Naive thymus-derived CD4-positive, alpha-beta T cell (primary cell): Measurements from ENCODE around the gene LGALS4. TPM values are rescaled to one million over a fixed set of nuclear protein-coding genes. Genes with fewer than 3 reads are reported as not detected.

ENCODE experiments used
- ATAC-seq: fragments of 150-1000 bp; cut with Tn5 transposase; 2 replicates; pipeline ENCODE4 v1.10.0; 2021; ENCODE audit warnings: mild to moderate bottlenecking, moderate library complexity
- CTCF ChIA-PET: fragments of 350-600 bp; sonication (Branson Sonifier 250); formaldehyde crosslinking; loops from one replicate; lab custom pipeline; 2021; ENCODE audit warnings: antibody characterized with exemption; lab: Charles Lee
- POLR2A ChIA-PET: fragments of 350-600 bp; sonication (Branson Sonifier 250); formaldehyde crosslinking; loops from one replicate; lab custom pipeline; 2021; ENCODE audit warnings: antibody characterized with exemption, inconsistent platforms; lab: Charles Lee
- DNase-seq, 9 donors: peaks; one replicate each; pipeline versions ENCODE4 v3.0.0 to v3.0.0-alpha.2; 2020 to 2022; ENCODE audit warnings: mixed read lengths in 1 of 9
- H3K27ac ChIP-seq: one replicate; pipeline ENCODE4 v1.7.0; 2013; ENCODE audit warnings: mild to moderate bottlenecking, low read depth, low read length, moderate library complexity
- H3K27me3 ChIP-seq, 2 donors: one replicate each; pipeline ENCODE4 v1.7.0; 2013; ENCODE audit warnings: low read length in 2 of 2, mild to moderate bottlenecking in 2 of 2, moderate library complexity in 2 of 2; ENCODE audit not compliant: control insufficient read depth in 2 of 2, insufficient read depth in 2 of 2
- H3K36me3 ChIP-seq, 3 experiments: 1 replicate in 2 of 3; 2 replicates in 1 of 3; pipeline ENCODE4 v1.7.0; 2013; ENCODE audit warnings: low read length in 3 of 3, mild to moderate bottlenecking in 3 of 3, moderate library complexity in 1 of 3; ENCODE audit not compliant: insufficient read depth in 3 of 3, control insufficient read depth in 2 of 3
- H3K4me1 ChIP-seq, 2 donors: one replicate each; pipeline ENCODE4 v1.7.0; 2013; ENCODE audit warnings: low read length in 2 of 2, mild to moderate bottlenecking in 2 of 2, moderate library complexity in 1 of 2; ENCODE audit not compliant: control insufficient read depth in 2 of 2, insufficient read depth in 2 of 2
- H3K4me3 ChIP-seq: 2 replicates; pipeline ENCODE4 v1.7.0; 2013; ENCODE audit warnings: mild to moderate bottlenecking, low read length
- H3K9me3 ChIP-seq, 3 experiments: 1 replicate in 2 of 3; 2 replicates in 1 of 3; pipeline ENCODE4 v1.7.0; 2013; ENCODE audit warnings: low read length in 3 of 3; ENCODE audit not compliant: control insufficient read depth in 2 of 3
- H3K27ac Mint-ChIP-seq, 9 donors: one replicate each; pipeline ENCODE4 v1.8.0; 2020 to 2022; ENCODE audit warnings: mixed read lengths in 9 of 9, mild to moderate bottlenecking in 8 of 9, moderate library complexity in 5 of 9, inconsistent platforms in 2 of 9
- H3K27me3 Mint-ChIP-seq, 5 donors: one replicate each; pipeline ENCODE4 v1.8.0; 2021 to 2022; ENCODE audit warnings: mixed read lengths in 5 of 5, mild to moderate bottlenecking in 1 of 5
- H3K36me3 Mint-ChIP-seq, 5 donors: one replicate each; pipeline ENCODE4 v1.8.0; 2020 to 2022; ENCODE audit warnings: mixed read lengths in 5 of 5, mild to moderate bottlenecking in 3 of 5, inconsistent platforms in 1 of 5
- H3K4me1 Mint-ChIP-seq, 7 donors: one replicate each; pipeline ENCODE4 v1.8.0; 2020 to 2022; ENCODE audit warnings: mixed read lengths in 7 of 7, mild to moderate bottlenecking in 3 of 7, inconsistent platforms in 1 of 7
- H3K4me3 Mint-ChIP-seq, 10 donors: one replicate each; pipeline ENCODE4 v1.8.0; 2020 to 2022; ENCODE audit warnings: mild to moderate bottlenecking in 10 of 10, mixed read lengths in 10 of 10, moderate library complexity in 6 of 10, inconsistent platforms in 2 of 10
- H3K9me3 Mint-ChIP-seq, 11 donors: one replicate each; pipeline ENCODE4 v1.8.0; 2020 to 2022; ENCODE audit warnings: mixed read lengths in 11 of 11, mild to moderate bottlenecking in 4 of 11, inconsistent platforms in 1 of 11, moderate library complexity in 1 of 11
- intact Hi-C, 2 donors: fragments of 100-400 bp; cut with micrococcal nuclease; formaldehyde crosslinking; loops; one replicate each; pipeline ENCODE4 v1.15.1; 2023
- polyA plus RNA-seq, 2 donors: library from polyadenylated mRNA; unstranded; fragments of 300-500 nt; fragmentation: Illumina TruSeq; gene quantifications; one replicate each; pipeline ENCODE4 v1.2.3, GENCODE V29; 2021
- total RNA-seq, 6 experiments: library from RNA in 5 of 6; stranded (reverse) in 5 of 6; gene quantifications; 1 replicate in 5 of 6; 2 replicates in 1 of 6; pipeline ENCODE4 v1.2.3 and lab custom pipeline; 2021 to 2026

Gene LGALS4
- total and polyA plus RNA-seq, 7 experiments from 2014 or later: 0.13 to 9.8 (median 5.0) TPM

DNA sequence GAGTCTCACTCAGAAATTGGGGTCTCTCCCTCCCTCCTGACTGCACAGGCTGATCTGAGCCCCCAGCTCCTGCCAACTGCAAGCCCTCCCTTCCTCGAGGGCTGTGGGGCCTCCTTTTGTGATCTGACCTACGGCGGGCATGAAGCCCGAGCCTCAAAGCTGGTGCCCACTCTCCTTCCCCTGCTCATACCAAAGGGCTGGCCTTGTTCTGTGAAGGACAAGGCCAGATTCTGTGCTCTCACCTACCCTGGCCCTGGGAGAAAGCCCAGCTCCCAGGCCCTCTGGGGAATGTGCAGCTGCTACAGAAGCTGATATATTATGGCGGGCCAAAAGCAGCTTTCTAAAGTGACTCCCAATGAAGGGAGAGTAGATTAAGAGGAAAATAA lies 27.8 kb upstream of the LGALS4 start:
- H3K4me3 ChIP-seq: no peak overlapping the region
- ATAC-seq: no peak
- peaks cover 43 to 65% (median 58%) of the 10 kb centered on the region in 7 donors for H3K4me1 Mint-ChIP-seq
- H3K27me3 ChIP-seq: no peaks in the 10 kb centered on the region
- no peak overlapping the region for H3K27ac ChIP-seq
- peak overlapping the region; percentile 27 to 99 (median 90) for H3K27ac Mint-ChIP-seq
- H3K4me3 Mint-ChIP-seq: peak overlapping the region in 6 of 10 donors; percentile 36 to 88 (median 68)
- peaks cover 37 to 47% of the 10 kb centered on the region in 2 donors for H3K4me1 ChIP-seq
- DNase-seq: no peak
- H3K9me3 Mint-ChIP-seq: peaks cover 0 to 17% (median 0%) of the 10 kb centered on the region in 11 donors
- no peaks in the 10 kb centered on the region for H3K9me3 ChIP-seq
- POLR2A ChIA-PET: interaction anchor here (0.8 to 2.8 kb wide), 7 partner anchors 9 to 222 kb away, joined by 3 to 29 read pairs (median 5); partner anchors contain the start of genes ECH1, EIF3K, HNRNPL and NFKBIB
- H3K27me3 Mint-ChIP-seq: no peaks in the 10 kb centered on the region
- peaks cover 71 to 93% (median 86%) of the 10 kb centered on the region in 3 experiments for H3K36me3 ChIP-seq
- intact Hi-C loops: no loop called here
- H3K36me3 Mint-ChIP-seq: peaks cover 7 to 65% (median 57%) of the 10 kb centered on the region in 5 donors
- CTCF ChIA-PET: interaction anchor here (0.6 to 1.1 kb wide), 2 partner anchors 9 to 71 kb away, joined by 3 read pairs; partner anchors contain the start of gene ECH1

- Histone ChIP-seq H3K27ac (no peak overlapping the region), H3K27me3 (no peaks in the 10 kb centered on the region), H3K4me3 (no peak overlapping the region), H3K9me3 (no peaks in the 10 kb centered on the region), H3K4me1 (peaks cover 37 to 43% of the 10 kb centered on the region in 2 donors), H3K36me3 (peaks cover 67 to 91% (median 80%) of the 10 kb centered on the region in 3 experiments)
- peaks cover 4 to 61% (median 55%) of the 10 kb centered on the region in 5 donors for H3K36me3 Mint-ChIP-seq
- peaks cover 38 to 59% (median 53%) of the 10 kb centered on the region in 7 donors for H3K4me1 Mint-ChIP-seq
- peaks cover 0 to 17% (median 0%) of the 10 kb centered on the region in 11 donors for H3K9me3 Mint-ChIP-seq
- intact Hi-C loops: no loop called here
- DNase-seq (no peak), ATAC-seq (no peak)
- POLR2A ChIA-PET: interaction anchor here (0.5 to 2.8 kb wide), 8 partner anchors 8 to 837 kb away, joined by 3 to 29 read pairs (median 4); partner anchors contain the start of genes ECH1, EIF3K, HNRNPL and NFKBIB
- H3K27ac Mint-ChIP-seq: peak overlapping the region in 5 of 9 donors; percentile 46 to 99 (median 85)
- H3K4me3 Mint-ChIP-seq: peak overlapping the region in 1 of 10 donors; percentile 35
- H3K27me3 Mint-ChIP-seq: no peaks in the 10 kb centered on the region
- CTCF ChIA-PET: interaction anchor here (1.1 kb wide), 1 partner anchor 8 kb away, joined by 3 read pairs; the partner anchor contains the start of gene ECH1
Measured at GRCh38 chr19:38839816-38840582, 27.3 kb upstream of the LGALS4 start.

DNA sequence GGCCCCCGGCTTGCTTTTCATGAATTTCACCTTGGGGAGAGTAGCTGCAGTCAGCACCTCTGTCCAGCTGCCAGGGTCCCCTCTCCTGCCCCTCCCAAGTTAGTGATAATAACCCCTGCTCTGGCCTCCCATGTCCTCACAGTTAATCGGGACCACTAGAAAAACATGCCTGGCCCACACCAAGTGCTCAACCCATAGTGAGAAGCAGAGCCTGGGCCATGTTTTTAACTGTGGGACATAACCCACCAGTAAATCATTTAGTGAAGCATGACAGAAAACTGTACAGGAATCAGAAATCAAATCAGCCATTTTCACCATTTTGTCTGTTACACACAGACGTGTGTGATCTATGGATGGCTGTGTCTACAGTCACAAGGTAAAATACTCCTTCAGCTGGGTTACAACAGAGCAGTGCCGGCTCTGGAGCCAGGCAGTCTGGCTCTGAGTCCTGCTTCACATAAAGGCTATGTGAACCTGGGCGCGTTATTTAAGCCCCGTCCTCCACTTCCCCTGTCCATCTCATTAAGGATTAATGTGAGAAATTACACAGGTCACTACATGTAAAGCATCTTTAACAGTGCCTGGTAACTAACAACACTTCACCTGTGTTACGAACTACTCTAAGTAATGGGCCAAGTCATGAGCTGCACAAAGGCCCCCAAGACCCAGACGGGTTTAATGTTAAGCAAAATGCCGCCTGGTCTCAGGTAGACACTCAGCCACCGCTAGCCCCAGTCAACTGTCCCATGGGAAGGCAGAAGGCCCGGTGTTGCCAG lies 26.4 kb upstream of the LGALS4 start:
- POLR2A ChIA-PET: interaction anchor here (0.5 to 1.7 kb wide), 4 partner anchors 10 to 838 kb away, joined by 3 to 6 read pairs (median 3); no protein-coding TSS in a partner anchor
- Mint-ChIP-seq H3K4me1 (peaks cover 32 to 54% (median 46%) of the 10 kb centered on the region in 7 donors), H3K27ac (peak overlapping the region in 8 of 9 donors; percentile 46 to 76 (median 69))

GRCh38 chr19:38838208-38838985 lies 25.7 kb upstream of the LGALS4 start:
- H3K27me3 Mint-ChIP-seq: no peaks in the 10 kb centered on the region
- CTCF ChIA-PET: interaction anchor here (1.0 to 1.1 kb wide), 2 partner anchors 8 to 37 kb away, joined by 3 to 5 read pairs; no protein-coding TSS in a partner anchor
- H3K36me3 Mint-ChIP-seq: peaks cover 0 to 48% (median 42%) of the 10 kb centered on the region in 5 donors
- H3K9me3 Mint-ChIP-seq: peaks cover 0 to 12% (median 0%) of the 10 kb centered on the region in 11 donors
- DNase-seq (peak in 1 of 9 donors; percentile 41), ATAC-seq (no peak)
- Histone ChIP-seq H3K4me3 (no peak overlapping the region), H3K4me1 (peaks cover 24 to 30% of the 10 kb centered on the region in 2 donors), H3K9me3 (no peaks in the 10 kb centered on the region), H3K27me3 (no peaks in the 10 kb centered on the region), H3K27ac (no peak overlapping the region), H3K36me3 (peaks cover 54 to 75% (median 64%) of the 10 kb centered on the region in 3 experiments)
- H3K4me1 Mint-ChIP-seq: peaks cover 25 to 46% (median 38%) of the 10 kb centered on the region in 7 donors
- peak overlapping the region in 5 of 9 donors; percentile 46 to 76 (median 71) for H3K27ac Mint-ChIP-seq
- intact Hi-C loops: no loop called here
- peak overlapping the region in 1 of 10 donors; percentile 21 for H3K4me3 Mint-ChIP-seq
- POLR2A ChIA-PET: interaction anchor here (0.6 to 1.5 kb wide), 7 partner anchors 8 to 524 kb away, joined by 3 to 9 read pairs (median 5); no protein-coding TSS in a partner anchor

More for the DNA sequence above, 26.4 kb upstream of the LGALS4 start:
- Histone ChIP-seq H3K27ac (no peak overlapping the region), H3K36me3 (peaks cover 61 to 82% (median 72%) of the 10 kb centered on the region in 3 experiments), H3K4me3 (no peak overlapping the region), H3K27me3 (no peaks in the 10 kb centered on the region), H3K4me1 (peaks cover 32 to 38% of the 10 kb centered on the region in 2 donors), H3K9me3 (no peaks in the 10 kb centered on the region)
- intact Hi-C loops: no loop called here
- DNase-seq (no peak), ATAC-seq (no peak)
- H3K27me3 Mint-ChIP-seq: no peaks in the 10 kb centered on the region
- CTCF ChIA-PET: no interaction called here
- H3K4me3 Mint-ChIP-seq: peak overlapping the region in 1 of 10 donors; percentile 21
- H3K9me3 Mint-ChIP-seq: peaks cover 0 to 13% (median 0%) of the 10 kb centered on the region in 11 donors
- peaks cover 0 to 56% (median 50%) of the 10 kb centered on the region in 5 donors for H3K36me3 Mint-ChIP-seq

DNA sequence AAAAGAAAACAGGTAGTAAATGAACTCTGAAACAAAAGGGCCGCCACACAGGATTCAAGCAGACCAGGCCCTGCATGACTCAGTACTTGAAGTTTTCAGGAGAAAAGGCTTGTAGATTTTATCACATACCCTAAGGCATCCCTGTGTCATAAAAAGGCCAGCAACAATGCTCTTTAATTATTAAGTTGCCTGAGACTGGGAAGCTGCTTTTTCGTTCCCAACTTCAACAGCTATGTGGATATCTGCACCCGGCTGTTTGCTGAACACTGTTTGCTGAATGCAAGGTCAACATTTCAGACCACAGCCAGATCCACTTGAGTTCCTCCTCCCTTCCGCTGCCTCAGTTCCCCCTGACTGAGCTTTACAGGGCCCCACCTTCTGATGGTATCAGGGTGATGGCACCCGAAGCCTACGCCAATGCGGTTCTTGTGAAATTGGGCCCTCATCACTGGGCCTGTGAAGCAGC lies 24.9 kb upstream of the LGALS4 start:
- Mint-ChIP-seq H3K4me1 (peaks cover 18 to 39% (median 31%) of the 10 kb centered on the region in 7 donors), H3K4me3 (no peak overlapping the region), H3K27ac (peak overlapping the region in 1 of 9 donors; percentile 67), H3K9me3 (peaks cover 0 to 12% (median 0%) of the 10 kb centered on the region in 11 donors), H3K36me3 (peaks cover 0 to 44% (median 37%) of the 10 kb centered on the region in 5 donors), H3K27me3 (no peaks in the 10 kb centered on the region)
- POLR2A ChIA-PET: interaction anchor here (1.2 to 1.5 kb wide), 4 partner anchors 9 to 14 kb away, joined by 5 to 9 read pairs (median 6); no protein-coding TSS in a partner anchor
- Histone ChIP-seq H3K27ac (no peak overlapping the region), H3K4me1 (peaks cover 17 to 23% of the 10 kb centered on the region in 2 donors), H3K27me3 (no peaks in the 10 kb centered on the region), H3K9me3 (no peaks in the 10 kb centered on the region), H3K36me3 (peaks cover 46 to 68% (median 57%) of the 10 kb centered on the region in 3 experiments), H3K4me3 (no peak overlapping the region)
- CTCF ChIA-PET: interaction anchor here (0.9 to 1.1 kb wide), 3 partner anchors 9 to 38 kb away, joined by 3 to 5 read pairs (median 3); no protein-coding TSS in a partner anchor
- DNase-seq: no peak
- intact Hi-C loops: no loop called here
- no peak for ATAC-seq
